GM18517 (cell line): ENCODE measurements around the gene ZNF100.
"Not testable (repeated sequence)": the region's sequence is repeated elsewhere in the genome, so short reads cannot be mapped to it uniquely, and the experiment has no call there.

Experiments
- ATAC-seq: cut with Tn5 transposase; IDR thresholded peaks from one replicate; pipeline ENCODE4 v1.9.1; 2021; ENCODE audit warnings: mild to moderate bottlenecking, moderate library complexity; ENCODE audit not compliant: unreplicated experiment

The ZNF100 gene

GRCh38 chr19:21705393-21705792 lies 62.0 kb downstream of the ZNF100 start:
- no peak for ATAC-seq

DNA sequence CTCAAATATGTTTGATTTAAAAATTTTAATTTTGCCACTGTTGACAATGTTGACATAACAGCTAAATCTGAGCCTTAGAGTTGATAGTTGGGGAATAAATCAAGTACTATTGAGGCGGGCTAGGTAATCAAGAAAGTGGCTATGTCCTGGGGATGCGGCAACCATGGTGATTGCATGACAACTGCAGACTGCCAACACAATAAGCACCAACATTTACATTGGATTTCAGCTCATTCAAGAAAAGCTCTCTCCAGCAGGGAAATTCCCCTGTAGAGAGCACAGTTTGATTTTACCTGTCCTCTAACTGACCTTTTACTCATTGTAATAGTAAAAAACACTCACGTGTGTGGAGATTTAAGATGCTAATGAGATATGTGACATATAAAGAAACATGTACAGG lies 63.1 kb downstream of the ZNF100 start:
- no peak for ATAC-seq

DNA sequence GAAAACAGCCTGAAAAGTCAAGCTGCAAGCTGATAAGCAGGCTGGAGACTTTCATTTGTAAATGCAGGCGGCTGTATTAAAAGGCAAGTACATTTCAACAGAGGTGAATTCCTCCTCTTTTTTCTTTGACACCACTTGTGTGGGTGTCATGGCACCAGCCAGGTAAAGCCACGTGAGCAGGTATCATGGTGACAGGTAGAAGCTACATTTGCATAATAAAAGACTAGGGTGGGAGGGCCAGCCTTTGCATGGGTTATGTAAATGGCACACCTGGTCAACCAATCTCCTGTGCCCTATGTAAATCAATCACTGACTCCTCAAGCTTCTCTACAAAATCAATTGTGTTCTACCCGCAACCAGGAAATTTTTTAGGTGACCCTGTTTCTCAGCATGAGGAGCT lies 68.2 kb downstream of the ZNF100 start:
- ATAC-seq = no peak

DNA sequence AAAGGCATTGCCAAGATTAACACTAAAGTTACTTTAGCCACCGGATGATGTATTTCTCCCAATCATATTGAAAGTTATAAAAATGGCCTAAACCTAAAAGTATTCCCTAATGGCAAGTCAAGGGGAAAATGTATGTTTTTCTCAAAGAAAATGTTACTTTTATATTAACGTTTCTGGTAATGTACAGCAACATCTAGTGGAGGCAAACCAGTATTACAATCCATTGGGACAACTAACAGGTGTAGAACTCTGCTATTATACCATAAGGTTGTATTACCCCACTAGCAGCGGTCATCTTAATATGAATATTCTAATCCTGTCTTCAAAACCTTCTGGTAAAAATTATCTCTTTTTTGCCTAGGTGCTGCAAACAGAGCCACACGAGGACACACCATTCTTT lies 69.2 kb downstream of the ZNF100 start:
- no peak for ATAC-seq

DNA sequence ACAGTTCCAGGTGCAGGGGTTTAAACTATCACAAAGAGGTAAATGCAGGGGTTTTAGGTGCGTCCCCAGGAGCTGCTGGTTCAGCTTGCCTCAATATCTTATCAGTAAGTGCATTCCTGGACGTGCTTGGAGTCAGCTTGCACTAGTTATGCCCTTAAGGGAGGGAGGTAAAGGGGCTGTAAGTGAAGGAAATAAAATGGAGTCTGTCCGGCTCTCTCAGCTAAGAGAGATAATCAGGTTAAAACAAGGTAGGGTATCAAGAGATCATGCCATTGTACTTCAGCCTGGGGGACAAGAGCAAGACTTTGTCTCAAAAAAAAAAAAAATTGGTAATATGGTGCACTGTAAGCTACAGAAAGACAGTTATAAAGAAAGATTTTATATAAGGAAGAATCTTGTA lies 69.7 kb downstream of the ZNF100 start:
- no peak for ATAC-seq

DNA sequence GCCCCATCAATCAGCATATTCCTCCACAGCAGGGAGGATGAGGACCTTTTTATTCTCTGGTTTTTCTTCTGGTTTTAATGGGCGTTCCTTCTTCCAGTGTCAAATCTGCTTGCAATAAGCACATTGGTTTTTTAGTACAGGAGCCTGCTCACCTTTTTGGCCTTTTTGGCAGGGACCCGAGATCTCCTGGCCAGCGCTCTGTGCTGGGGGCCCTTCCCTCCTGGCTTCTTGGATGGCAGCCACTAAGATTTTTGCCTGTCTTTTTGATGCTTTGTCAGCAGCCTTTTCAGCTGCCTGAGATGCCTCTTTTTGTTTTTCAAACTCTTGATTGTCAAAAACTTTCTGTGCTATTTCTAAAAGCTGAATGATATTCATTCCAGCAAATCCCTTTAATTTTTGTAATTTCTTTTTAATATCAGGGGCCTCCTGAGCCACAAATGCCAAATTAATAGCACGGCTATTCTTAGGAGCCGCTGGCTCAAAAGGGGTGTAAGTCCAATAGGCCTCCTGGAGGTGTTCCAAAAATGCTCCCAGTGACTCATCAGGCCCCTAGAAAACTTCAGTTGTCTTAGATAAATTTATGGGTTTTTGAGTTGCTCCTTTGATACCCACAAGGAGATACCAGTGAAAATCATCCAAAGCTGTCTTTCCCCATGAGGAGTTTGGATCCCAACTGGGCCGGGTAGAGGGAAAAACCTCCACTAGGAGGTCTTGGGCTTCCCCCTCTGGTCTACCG lies 73.0 kb downstream of the ZNF100 start:
- ATAC-seq = no peak

DNA sequence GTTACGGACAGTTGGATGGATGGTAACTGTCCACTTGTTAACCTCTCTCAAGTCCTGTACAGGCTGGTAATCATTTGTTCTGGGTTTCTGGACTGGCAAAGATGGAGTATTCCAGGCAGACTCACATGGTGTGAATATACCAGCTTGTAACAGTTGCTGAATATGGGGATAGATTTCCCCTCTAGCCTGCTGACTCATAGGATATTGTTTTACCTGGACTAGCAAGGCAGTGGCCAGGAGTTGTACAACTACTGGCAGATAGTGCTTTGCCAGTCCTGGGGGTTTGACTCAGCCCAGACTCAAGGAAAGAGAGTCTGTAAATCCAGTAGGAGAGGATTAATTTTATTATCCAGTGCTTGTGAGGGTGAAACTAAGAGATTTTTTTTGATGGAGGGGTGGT lies 74.0 kb downstream of the ZNF100 start:
- ATAC-seq = no peak

DNA sequence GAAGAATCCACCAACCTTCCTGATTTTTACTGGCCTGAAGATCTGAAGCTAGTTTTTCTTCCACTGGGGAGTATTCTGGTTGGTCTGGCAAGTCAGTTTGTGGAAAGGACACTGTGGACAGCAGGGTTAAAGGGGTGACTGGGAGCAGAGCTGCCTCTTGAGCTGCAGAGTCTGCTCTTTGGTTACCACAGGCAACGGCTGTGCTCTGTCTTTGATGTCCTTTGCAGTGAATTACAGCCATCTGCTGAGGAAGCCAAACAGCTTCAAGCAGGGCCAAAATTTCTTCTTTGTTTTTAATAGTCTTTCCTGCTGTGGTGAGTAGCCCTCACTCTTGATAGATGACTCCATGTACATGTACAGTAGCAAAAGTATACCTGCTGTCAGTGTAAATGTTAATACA lies 75.7 kb downstream of the ZNF100 start:
- ATAC-seq = no peak

DNA sequence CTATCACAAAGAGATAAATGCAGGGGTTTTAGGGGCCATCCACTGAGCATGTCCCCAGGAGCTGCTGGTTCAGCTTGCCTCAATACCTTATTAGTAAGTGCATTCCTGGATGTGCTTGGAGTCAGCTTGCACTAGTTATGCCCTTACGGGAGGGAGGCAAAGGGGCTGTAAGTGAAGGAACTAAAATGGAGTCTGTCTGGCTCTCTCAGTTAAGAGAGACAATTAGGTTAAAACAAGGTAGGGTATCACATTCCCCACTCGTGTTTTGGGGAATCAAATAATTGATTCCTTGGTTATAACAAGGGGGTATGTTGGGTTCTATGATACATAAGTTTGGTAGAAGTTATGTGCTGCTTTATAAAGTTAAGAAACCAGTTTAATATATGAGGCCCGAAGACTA lies 78.9 kb downstream of the ZNF100 start:
- no peak for ATAC-seq

GRCh38 chr19:21680671-21681070 lies 86.7 kb downstream of the ZNF100 start:
- ATAC-seq = no peak

DNA sequence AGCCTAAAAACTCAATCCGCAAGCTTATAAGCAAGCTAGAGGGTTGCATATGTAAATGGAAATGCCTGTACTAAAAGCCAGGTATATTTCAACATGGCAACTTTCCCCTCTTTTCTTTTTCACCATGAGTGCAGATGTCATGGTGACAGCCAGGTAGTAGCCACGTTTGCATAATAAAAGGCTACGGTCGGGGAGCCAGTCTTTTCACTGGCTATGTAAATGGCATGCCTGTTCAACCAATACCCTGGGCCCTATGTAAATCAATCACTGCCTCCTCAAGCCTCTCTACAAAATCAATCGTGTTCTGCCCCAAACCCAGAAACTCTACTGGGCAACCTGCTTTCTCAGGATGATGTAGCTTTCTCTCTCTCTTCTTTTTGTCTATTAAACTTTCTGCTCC lies 87.4 kb downstream of the ZNF100 start:
- no peak for ATAC-seq

DNA sequence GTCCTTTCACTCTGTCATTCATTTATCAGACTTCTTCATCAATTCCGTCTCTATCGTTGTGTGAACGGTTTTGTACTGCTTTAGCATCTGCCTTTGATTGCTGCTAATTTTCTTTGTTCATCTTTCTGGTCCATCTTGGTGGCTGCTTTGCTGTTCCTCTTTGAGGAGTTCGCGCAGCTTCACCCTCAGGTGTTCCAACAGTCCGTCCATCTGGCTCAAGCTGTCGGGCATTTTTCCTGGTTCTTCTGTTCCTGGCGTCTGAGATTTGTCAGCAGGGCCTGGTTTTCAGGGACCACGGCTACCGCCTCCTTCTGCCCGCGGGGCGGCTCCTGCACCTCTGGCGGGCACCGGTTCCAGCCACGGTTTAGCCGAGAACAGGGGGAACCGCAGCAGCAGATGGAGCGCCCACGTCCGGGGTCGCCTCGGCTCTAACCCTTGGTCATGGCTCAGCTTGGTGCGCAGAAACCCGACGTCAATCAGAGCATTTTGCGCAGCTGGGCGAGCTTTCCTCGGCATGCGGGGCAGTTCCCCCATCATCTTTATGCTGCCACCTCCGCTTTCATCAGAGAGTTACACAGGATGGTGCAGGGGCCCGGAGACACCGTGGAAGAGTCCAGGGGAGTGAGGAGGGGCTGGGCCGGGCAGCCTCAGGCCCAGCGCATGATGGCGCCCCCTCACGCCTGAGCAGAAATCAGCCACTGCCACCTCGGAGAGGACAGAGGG lies 89.5 kb downstream of the ZNF100 start:
- ATAC-seq = no peak

- no peak for ATAC-seq
Observed at GRCh38 chr19:21674454-21674853, 92.9 kb downstream of the ZNF100 start.

- not testable (repeated sequence) for ATAC-seq
Observed at GRCh38 chr19:21673479-21673878, 93.9 kb downstream of the ZNF100 start.
